Measurements from ENCODE around the gene C9orf57.

Gene C9orf57

GRCh38 chr9:72041775-72042194 lies 18.6 kb downstream of the C9orf57 start:
- H2AFZ ChIP-seq (ENCODE audit: low read depth): no peak overlapping the region
- no peaks in the 10 kb centered on the region for H3K27me3 ChIP-seq (ENCODE audit: insufficient read depth, low read depth)
- H3K4me3 ChIP-seq (IDR thresholded peaks at IDR 0.05; ENCODE audit: insufficient read depth, low read depth, low read length): no peak overlapping the region
- no peaks in the 10 kb centered on the region for H4K20me1 ChIP-seq (ENCODE audit: insufficient read depth)
- no peak overlapping the region for H3K4me2 ChIP-seq
- no peaks in the 10 kb centered on the region for H3K4me1 ChIP-seq (ENCODE audit: low read depth, poor library complexity, severe bottlenecking)
- no peak for TF ChIP-seq CTCF (conservative IDR thresholded peaks at IDR 0.05; ENCODE audit: low read depth, low read length)
- no peaks in the 10 kb centered on the region for H3K36me3 ChIP-seq (ENCODE audit: insufficient read depth)
- H3K79me2 ChIP-seq (ENCODE audit: insufficient read depth, low read depth): no peaks in the 10 kb centered on the region
- no peak overlapping the region for H3K9ac ChIP-seq
- no peak overlapping the region for H3K27ac ChIP-seq

GRCh38 chr9:72041369-72041768 lies 19.0 kb downstream of the C9orf57 start:
- Histone ChIP-seq H3K27ac (no peak overlapping the region), H2AFZ (ENCODE audit: low read depth) (no peak overlapping the region), H3K4me2 (no peak overlapping the region)

GRCh38 chr9:72039532-72039931 lies 20.9 kb downstream of the C9orf57 start:
- H3K9ac ChIP-seq: no peak overlapping the region
- peak overlapping the region; percentile 48; the same call in 1 of the 2 replicates for H2AFZ ChIP-seq (ENCODE audit: low read depth)
- H3K4me2 ChIP-seq: no peak overlapping the region
- H4K20me1 ChIP-seq (ENCODE audit: insufficient read depth): no peaks in the 10 kb centered on the region
- no peak for TF ChIP-seq CTCF (conservative IDR thresholded peaks at IDR 0.05; ENCODE audit: low read depth, low read length)
- no peaks in the 10 kb centered on the region for H3K27me3 ChIP-seq (ENCODE audit: insufficient read depth, low read depth)
- H3K4me3 ChIP-seq (IDR thresholded peaks at IDR 0.05; ENCODE audit: insufficient read depth, low read depth, low read length): no peak overlapping the region
- H3K4me1 ChIP-seq (ENCODE audit: low read depth, poor library complexity, severe bottlenecking): no peaks in the 10 kb centered on the region
- H3K36me3 ChIP-seq (ENCODE audit: insufficient read depth): no peaks in the 10 kb centered on the region
- H3K79me2 ChIP-seq (ENCODE audit: insufficient read depth, low read depth): no peaks in the 10 kb centered on the region
- H3K27ac ChIP-seq: no peak overlapping the region

More at GRCh38 chr9:72041369-72041768, 19.0 kb downstream of the C9orf57 start:
- Histone ChIP-seq H3K27me3 (ENCODE audit: insufficient read depth, low read depth) (no peaks in the 10 kb centered on the region), H3K9ac (no peak overlapping the region), H3K79me2 (ENCODE audit: insufficient read depth, low read depth) (no peaks in the 10 kb centered on the region), H4K20me1 (ENCODE audit: insufficient read depth) (no peaks in the 10 kb centered on the region), H3K4me1 (ENCODE audit: low read depth, poor library complexity, severe bottlenecking) (no peaks in the 10 kb centered on the region), H3K4me3 (IDR thresholded peaks at IDR 0.05; ENCODE audit: insufficient read depth, low read depth, low read length) (no peak overlapping the region), H3K36me3 (ENCODE audit: insufficient read depth) (no peaks in the 10 kb centered on the region)
- TF ChIP-seq CTCF (conservative IDR thresholded peaks at IDR 0.05; ENCODE audit: low read depth, low read length): no peak

DNA sequence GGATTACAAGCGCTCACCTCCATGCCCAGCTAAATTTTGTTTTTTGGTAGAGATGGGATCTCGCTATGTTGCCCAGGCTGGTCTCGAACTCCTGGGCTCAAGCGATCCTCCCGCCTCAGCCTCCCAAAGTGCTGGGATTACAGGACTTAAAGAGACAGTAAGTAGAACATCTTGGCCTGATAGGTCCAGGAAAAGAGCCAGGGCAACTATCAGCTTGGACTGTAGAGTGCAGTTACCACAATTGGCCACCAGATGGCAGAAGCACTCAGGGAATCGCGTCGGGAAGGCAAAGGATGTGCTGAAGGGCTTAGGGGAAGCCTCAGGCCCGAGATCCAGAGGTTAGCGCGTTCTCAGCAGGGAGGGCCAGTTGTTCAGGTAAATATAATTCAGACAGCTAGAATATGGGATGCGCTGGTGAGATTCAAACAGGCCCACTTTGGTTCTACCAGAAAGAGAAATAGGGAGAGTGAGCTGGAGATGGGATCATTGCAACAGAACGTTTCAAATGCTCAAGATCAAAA lies 21.5 kb downstream of the C9orf57 start:
- Histone ChIP-seq H3K27ac (no peak overlapping the region), H3K79me2 (ENCODE audit: insufficient read depth, low read depth) (no peaks in the 10 kb centered on the region), H3K36me3 (ENCODE audit: insufficient read depth) (no peaks in the 10 kb centered on the region), H4K20me1 (ENCODE audit: insufficient read depth) (no peaks in the 10 kb centered on the region), H3K4me2 (peak overlapping the region; percentile 13; the same call in 1 of the 2 replicates), H3K27me3 (ENCODE audit: insufficient read depth, low read depth) (no peaks in the 10 kb centered on the region), H3K4me1 (ENCODE audit: low read depth, poor library complexity, severe bottlenecking) (no peaks in the 10 kb centered on the region), H2AFZ (ENCODE audit: low read depth) (peak overlapping the region; percentile 48; the same call in 1 of the 2 replicates), H3K9ac (no peak overlapping the region), H3K4me3 (IDR thresholded peaks at IDR 0.05; ENCODE audit: insufficient read depth, low read depth, low read length) (no peak overlapping the region)
- TF ChIP-seq CTCF (conservative IDR thresholded peaks at IDR 0.05; ENCODE audit: low read depth, low read length): peak; percentile 96
